ENCODE results near the gene SPOPL.

- no peak for TF ChIP-seq ZBTB49 (tag by site-specific recombination; IDR thresholded peaks at IDR 0.05; ENCODE audit: low read depth)
- no peak for TF ChIP-seq CTCF (tag by site-specific recombination; IDR thresholded peaks at IDR 0.05)
- no peak for TF ChIP-seq ZSCAN30 (tag by site-specific recombination; IDR thresholded peaks at IDR 0.05)
- no peak for TF ChIP-seq REST (tag by site-specific recombination; IDR thresholded peaks at IDR 0.05)
- TF ChIP-seq SETDB1 (IDR thresholded peaks at IDR 0.05; ENCODE audit: insufficient read length, low read length): no peak
- TF ChIP-seq ZNF121 (tag by site-specific recombination; IDR thresholded peaks at IDR 0.05): no peak
- no peak for TF ChIP-seq ZNF266 (tag by site-specific recombination; IDR thresholded peaks at IDR 0.05; ENCODE audit: low read depth)
- TF ChIP-seq ZNF174 (tag by site-specific recombination; IDR thresholded peaks at IDR 0.05): no peak
- TF ChIP-seq ZBTB26 (tag by site-specific recombination; optimal IDR thresholded peaks at IDR 0.05): no peak
- TF ChIP-seq ZNF18 (tag by site-specific recombination; IDR thresholded peaks at IDR 0.05): no peak
- TF ChIP-seq ZNF670 (tag by site-specific recombination; IDR thresholded peaks at IDR 0.05; ENCODE audit: low read depth): no peak
- no peak for TF ChIP-seq KLF10 (tag by site-specific recombination; IDR thresholded peaks at IDR 0.05)
- TF ChIP-seq ZNF23 (tag by site-specific recombination; IDR thresholded peaks at IDR 0.05; ENCODE audit: borderline replicate concordance): no peak
Measured at GRCh38 chr2:138476940-138477339, 24.6 kb upstream of the SPOPL start.
